Measurements from ENCODE around the gene CAMKMT.

Gene CAMKMT

DNA sequence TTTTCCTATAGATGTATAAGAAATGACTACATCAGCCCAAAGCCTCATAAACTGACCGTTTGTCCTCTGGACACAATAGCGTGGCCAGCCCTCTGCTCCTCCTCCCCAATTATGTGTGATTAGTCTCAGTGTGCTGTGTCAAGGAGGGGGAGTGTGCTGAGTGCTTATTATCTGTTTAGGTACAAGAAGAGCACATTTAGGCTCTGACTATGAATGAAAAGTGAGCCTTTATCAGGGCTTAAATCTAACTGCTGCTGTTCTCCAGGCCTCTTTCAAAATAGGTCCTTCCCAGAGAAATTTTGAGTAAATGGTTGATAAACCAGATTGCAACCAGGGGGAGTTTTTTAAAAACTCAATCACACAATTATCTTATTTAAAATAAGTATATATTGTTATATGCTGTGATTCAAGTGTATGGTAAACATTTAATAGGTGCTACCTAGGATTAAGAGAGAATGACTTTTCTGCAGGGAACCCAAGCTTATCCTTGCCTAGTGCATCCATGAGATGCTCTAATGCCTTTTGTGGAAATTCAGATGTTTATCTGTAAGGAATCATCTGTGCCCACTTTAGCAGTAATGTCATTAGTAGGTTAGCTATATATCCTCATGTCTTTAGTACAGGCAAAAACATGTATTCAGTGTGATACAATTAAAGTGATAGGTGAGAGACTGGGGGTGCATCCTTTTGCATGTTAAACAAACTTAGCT lies 411.1 kb downstream of the CAMKMT start:
- DNase-seq (ENCODE audit: low read depth), result no peak

DNA sequence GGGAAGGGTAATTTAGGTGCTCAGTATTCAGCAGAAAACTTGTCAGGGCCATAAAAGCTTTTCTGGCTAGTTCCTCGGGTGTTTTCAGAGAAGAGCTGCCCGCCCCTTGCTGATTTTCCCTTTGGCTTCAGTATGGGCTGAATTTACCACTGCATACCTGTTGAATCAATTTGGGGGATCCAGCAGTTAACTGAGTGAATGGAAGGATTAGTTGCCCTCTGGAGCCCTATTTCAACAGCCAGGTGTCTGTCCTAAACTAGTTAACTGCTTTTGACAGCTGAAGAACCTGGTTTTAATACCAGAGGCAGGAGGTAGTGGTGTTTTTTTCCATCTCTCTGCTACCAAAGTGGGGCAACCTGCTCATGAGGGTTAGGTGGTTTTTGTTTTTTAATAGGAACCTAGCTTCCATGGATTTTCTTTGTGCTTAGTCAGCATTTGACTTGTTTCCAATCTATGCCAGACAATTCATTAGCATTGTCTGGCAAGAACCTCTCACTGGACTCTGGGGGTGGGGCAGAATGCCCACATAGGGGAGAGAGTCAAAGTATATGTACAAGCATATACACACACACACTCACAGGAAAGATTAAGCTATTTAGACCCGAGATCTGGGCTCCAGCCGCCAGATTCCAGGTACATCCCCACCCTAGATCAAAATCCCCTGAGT lies 413.2 kb downstream of the CAMKMT start:
- no peak for DNase-seq (ENCODE audit: low read depth)

DNA sequence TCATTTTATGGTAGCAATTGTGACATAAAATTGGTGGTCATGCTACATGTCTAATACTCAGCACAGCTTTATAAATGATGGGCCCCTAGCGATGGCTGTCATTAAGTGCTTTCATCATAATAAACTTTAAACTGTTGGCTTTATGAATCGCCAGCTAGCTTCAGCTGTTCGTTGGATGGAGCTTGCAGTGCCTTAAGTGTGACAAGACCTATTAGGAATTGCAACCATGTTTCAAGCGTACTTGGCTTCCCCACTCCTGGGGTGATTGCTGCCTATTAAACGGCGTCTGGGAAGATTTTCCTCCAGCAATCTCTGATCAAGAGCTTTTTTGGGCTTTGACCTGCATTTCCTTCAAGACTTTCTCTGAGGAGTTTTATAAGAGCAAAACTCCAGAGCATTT lies 415.3 kb downstream of the CAMKMT start:
- no peak for DNase-seq (ENCODE audit: low read depth)

DNA sequence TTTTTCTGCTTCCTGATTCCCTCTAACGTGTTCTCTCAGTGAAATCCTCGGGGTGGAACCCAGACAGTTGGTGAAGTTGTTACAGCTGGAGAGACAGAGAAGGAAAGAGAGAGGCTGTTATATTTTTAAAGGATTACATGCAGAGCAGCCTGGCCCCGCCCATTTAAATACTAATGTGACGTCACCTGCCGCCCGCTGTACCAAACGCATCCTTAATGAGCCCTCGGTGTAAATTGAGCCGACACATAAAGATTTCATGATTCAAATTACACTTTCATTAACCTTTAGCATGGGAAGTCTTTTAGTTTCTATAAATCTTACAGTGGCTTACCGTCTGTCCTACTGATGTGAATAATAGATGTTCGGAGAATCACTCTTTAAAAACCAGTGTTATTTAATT lies 415.8 kb downstream of the CAMKMT start:
- DNase-seq (ENCODE audit: low read depth), result no peak

DNA sequence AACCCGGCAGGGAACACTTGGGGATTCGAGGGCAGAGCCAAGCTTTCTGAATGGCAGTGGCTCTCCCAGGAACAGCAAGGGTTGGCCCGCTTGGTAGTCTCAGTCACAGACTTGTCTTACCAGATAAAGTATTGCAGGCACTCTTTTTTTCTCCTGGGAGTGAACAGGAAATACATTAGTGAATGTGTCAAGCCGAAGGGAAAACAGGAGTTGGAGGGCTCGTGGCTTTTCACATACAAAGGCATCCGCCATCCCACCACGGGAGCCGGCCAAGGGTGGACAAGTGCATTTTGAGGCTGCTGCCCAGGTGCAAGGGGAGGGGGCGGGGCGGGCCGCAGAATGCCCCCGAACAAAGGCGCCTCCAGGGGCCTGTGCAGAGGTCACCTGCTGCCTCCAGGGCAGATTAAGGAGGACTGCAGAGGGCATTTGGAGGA lies 416.5 kb downstream of the CAMKMT start:
- DNase-seq (ENCODE audit: low read depth), result no peak

DNA sequence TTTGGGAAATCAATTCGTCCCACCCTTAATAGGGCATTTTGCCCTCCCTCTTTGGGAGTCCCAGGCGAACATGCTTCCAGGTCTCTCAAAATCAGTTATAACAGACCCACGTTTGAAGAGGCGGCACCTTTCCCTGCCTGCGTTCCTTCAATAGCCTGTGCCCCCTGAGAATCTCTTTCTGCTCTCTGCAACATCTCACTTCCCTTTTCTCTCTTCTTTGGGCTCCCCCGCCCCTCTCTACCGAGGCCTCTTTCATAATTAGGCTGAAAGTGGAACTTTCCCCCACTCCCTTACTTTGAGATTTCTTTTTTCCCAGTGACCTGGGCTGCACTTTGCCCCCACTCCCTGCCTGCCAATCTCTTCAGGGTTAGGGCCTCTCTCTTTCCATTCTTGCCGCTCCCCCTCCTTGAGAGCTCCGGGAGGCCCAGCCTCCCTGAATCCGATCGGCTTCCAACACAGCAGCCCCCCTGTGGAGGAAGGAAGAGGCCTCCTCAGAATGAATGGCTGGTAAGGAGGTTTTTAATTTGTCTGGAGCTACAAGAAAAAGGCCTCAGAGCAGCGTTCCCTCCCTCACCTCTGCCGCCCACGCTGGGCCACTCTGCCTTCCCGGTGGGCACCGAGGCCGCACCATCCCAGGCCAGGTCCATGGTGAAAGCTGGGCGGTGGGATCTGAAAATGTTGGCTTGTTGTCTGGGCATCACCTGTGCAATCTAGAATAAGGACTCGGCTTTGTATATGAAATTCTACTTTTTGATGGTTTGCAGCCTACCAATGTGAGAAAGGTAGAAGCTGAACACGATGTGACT lies 417.1 kb downstream of the CAMKMT start:
- no peak for DNase-seq (ENCODE audit: low read depth)

DNA sequence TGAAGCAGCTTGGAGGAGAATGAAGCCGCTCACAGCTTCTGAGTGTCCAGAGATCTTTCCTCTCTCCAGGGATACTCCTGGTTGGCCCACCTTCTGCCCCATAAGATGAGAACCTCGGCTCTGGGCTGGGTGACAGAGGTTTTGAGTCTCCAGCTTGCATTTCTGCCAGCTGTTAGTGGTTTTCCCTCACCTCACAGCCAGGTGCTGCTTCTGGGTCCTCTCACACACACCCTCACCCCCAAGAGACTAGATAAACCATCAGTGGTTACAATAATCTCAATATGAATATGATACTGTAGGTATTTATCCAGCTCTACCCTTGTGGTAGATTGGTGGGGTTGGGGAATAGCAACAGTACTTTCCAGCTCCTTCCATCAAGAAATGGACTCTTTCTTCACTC lies 418.0 kb downstream of the CAMKMT start:
- no peak for DNase-seq (ENCODE audit: low read depth)

DNA sequence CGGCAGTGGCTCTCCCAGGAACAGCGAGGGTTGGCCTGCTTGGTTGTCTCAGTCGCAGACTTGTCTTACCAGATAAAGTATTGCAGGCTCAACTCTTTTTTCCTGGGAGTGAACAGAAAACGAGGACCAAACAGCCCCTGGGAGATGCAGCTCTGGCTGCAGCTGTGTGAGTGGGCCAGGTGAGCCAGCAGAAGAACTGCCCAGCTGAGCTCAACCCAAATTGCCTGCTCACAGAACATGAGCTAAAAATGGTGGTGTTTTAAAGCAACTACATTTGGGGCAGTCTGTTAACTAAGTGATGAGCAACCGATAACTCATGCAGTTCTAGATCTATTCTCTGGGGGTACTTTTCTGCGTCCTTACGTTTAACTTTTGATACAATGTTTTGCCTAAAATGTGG lies 418.7 kb downstream of the CAMKMT start:
- DNase-seq (ENCODE audit: low read depth), result no peak

DNA sequence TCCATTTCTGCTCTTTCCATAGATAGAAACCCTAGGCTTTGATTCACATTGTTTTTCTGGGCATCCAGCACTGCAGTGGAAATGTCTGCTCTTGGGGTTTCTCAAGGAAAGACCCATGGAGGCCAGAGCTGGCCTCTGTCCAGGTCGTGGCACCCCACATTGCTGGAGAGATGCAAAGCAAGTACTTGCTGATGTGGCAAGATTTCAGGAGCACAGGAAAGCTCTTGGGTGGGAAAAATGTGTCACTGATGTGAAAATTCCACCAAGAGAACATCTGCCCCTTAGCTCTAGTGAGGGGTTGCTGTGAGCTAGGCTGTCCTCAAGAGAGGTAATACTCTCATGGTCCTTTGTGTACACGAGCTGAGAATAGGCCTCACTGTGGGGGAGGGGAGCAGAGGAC lies 423.7 kb downstream of the CAMKMT start:
- no peak for DNase-seq (ENCODE audit: low read depth)

DNA sequence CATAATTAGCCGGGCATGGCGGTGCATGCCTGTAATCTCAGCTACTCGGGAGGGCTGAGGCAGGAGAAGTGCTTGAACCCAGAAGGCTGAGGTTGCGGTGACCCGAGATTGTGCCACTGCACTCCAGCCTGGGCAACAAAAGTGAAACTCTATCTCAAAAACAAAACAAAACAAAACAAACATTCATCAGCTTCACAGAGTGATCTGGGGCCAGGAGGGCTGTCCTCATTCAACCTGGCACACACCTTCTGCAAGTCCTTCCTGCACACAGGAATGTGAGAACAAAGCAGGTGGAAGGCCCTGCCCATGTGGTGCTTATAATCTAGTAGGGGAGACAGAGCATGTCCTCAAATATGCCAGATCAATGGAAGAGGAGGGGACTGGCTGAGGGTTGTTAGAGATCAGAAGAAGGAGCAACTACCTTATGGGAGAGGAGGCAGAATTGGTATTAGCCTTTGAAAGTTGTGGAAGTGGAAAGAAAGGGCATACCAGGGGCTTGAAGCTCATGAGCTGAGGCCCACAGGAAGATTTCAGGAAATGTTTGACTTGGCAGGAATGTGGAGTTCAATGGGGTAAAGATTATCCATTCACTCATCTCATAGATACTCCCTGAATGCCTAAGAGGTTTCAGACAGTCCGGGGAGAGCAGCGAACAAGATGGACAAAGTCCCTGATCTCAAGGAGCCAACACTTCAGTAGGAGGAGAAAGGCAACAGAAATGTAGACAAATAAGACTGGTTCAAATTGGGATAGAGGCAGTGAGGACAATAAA lies 424.5 kb downstream of the CAMKMT start:
- DNase-seq (ENCODE audit: low read depth), result no peak

DNA sequence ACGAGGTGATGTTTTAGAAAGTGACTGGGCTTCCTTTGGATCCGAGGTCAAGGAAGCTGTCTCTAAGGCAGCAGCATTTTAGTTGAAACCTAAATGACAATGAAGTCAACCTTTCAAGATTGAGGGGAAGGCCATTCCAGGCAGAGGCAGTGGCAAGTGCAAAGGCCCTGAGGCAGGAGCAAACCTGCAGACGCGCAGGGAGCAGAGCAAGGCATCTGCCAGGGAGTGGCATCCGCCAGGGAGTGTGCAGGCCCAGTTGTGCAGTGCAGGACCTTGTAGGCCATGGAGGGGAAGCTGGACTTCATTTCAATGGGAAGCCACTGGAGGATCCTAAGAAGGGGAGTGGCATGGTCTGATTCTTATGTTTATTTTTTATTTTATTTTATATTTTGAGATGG lies 425.1 kb downstream of the CAMKMT start:
- no peak for DNase-seq (ENCODE audit: low read depth)

DNA sequence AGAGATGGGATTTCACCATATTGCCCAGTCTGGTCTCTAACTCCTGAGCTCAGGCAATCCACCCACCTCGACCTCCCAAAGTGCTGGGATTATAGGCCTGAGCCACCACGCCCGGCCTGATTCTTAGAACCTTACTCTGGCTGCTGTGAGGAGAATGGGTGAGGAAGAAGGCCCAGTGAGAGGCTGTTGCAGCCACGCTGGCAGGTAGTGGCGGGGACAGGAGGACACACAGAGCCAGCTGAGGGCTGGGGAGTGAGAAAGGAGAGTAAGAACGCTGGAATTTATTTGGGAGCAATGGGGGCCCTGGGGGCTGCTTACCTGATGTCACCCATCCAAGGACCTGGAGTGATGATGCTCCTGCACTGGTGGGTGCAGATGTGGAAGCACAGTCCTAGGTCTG lies 425.9 kb downstream of the CAMKMT start:
- no peak for DNase-seq (ENCODE audit: low read depth)

DNA sequence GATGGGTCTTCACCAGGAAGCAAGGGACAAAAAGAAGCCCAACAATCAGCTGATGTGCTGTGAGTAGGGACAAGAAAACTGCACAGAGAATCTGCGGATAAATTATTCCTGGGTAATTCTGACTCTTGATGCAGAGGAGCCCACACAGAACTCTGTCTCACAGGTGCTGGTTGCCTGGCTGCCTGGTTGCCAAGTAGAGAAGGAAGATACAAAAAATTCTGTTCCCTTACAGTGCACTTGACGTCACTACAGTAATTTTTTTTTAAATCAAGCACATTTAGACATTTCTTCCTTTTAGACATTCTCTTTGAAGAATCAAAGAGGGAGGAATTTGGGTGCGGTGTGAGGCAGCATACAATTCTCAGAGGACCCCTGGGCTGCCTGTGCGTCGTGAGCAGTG lies 427.7 kb downstream of the CAMKMT start:
- DNase-seq (ENCODE audit: low read depth), result no peak

DNA sequence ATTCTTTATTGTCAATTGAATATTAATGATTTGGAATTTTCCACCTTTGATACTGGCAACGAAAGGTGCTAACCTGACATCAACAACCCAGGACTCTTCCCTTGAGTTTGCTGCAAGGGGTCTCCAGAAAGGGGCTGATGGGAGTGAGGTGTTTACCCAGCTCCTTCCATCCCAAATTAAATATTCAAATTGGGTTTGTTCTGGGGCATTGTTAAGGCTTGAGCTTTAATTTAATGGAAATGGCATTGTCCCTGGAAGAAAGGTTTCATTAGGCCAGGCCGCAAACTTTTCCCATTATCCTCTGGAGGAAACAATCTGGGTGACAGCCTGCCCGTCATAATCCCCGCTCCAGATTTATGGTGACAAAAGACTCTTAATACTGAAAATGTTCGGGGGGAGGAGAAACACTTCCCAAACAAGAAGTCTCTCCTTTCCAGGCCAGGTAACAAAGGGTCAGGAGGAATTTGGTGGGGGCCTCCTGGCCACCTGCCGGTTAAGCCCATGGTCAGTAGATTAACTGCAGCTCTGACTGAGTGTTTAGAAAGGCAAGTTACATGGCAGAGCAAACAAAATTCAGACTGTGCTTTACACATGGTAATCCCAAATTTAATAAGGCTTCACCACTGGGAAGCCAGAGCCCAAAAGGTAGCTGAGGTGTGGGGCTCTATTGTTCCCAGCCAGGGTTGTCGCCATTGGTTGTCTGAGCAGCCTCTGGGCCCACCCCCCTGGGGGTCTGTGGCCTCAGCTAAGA lies 428.4 kb downstream of the CAMKMT start:
- no peak for DNase-seq (ENCODE audit: low read depth)

DNA sequence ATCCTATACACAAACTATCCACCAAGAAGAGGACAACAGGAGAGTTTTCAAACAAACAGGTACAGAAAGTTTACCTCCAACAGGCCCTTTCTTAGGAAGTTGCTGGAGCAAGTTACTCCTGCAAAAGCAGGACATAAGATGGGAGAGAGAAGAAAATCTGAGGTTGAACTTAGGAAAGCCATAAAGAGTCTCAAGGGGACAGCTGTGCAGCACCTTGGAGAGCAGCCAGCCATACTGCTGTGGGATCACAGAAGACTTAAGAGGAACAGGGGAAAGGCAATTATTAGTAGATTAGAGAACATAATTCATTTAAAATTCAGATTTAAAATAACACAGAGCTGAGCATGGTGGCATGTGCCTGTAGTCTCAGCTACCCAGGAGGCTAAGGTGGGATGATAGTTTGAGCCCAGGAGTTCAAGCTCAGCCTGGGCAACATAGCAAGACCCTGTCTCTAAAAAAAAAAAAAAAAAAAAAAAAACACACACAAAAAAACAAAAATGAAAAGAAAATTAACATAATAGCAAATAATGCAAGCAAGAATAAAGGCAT lies 431.6 kb downstream of the CAMKMT start:
- no peak for DNase-seq (ENCODE audit: low read depth)

DNA sequence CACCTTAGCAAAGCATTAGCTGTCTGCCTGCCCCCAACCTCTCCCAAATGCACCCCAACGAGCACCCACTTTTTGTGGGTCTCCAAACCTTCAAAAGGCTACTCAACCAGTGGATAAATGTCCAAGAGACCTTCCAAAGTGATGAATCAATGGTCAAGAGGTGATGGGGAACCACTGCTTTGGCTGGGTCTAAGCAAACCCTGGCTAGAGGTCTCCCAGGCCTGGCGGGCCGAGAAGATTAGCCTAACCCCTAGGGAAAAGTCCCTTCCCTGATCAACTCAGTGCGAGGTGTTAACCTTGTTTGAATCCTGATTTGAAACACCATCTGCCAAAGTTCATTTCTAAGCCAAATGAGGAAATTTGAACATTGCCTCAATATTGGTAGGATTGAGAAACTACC lies 435.0 kb downstream of the CAMKMT start:
- no peak for DNase-seq (ENCODE audit: low read depth)

DNA sequence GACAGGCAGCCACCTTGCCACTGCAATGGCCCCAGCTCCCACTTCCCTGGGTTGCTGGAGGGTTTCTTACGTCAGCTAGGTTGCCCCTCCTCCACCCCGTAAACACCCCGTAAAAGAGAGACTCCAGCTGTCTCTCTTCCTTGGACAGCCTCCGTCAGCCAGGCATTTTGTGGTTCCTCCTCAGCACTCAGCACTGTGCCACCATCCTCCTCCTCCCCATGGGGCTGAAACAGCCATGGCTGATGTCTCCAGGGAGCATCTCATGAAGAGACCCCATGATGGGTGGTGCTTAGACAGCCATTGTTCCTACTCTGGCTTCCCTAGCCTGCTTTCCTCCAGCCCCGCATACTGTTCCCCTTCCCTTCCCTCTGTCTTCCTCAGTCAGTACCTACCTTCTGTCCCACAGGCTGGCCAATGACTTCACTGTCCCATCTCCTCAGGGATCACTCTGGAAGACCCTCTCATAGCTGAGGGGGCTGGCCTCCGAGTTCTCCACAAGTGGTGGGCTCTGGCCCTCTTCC lies 436.5 kb downstream of the CAMKMT start:
- no peak for DNase-seq (ENCODE audit: low read depth)

DNA sequence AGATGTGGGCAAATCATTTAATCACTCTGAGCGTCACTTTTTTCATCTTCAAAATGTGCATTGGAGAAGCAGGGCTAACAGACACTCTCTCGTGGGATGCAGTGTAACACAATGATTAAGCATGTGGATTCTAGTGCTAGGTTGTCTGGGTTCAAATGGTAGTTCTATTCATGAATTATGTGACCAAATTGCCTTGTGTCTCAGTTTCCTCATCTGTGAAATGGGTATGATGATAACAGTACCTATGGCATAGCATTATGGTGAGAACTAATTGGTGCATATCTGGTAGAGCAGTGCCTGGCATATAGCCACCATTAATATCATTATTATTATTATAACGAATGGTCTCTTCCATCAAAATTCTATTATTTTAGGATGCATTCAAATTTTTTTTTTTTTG lies 437.4 kb downstream of the CAMKMT start:
- DNase-seq (ENCODE audit: low read depth), result no peak

DNA sequence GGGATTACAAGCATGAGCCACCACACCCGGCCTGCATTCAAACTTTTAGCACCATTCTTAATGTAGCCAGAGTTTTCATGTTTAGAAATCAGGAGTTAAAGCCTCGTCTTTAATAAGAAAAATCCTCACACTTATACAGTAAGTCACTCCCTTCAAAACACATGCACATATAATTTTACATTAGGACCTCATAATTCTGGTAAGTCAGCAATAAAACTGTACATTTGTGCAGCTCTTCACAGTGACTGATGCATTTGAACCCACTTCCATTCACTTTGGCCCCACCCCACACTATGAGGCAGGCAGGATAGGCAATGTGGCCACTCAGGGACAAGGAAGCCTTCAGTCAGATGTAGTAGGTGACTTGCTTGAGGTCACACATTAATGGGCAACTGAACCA lies 438.0 kb downstream of the CAMKMT start:
- no peak for DNase-seq (ENCODE audit: low read depth)

DNA sequence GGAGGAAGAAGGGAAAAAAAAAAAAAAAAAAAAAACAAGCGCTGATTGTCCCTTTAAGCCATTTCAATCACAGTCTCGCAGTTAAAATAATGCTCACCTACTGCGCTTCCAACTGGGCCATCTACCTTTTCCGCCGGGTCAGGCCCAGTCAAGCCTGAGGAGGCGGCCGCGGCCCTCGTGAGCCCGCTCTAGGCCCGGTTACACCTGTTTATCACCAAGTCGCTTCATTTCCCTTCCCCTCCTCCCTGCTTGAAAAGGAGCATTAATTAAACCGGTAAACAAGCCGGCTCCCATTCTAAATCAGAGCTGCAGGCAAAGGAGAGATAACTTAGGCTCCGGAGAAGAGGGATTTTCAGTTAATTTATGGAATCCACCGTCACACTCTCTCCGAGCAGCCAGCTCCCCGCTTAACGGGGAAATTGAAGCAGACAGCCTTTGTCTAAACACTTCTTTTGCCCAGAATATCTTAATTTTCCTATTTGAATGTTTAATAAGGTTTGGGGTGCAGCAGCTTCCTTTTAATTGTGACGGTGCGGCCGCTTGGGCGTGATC lies 439.6 kb downstream of the CAMKMT start:
- no peak for DNase-seq (ENCODE audit: low read depth)

Data from stimulated activated CD8-positive, alpha-beta memory T cell treated with anti-CD3 and anti-CD28 coated beads, Interleukin-12 subunit alpha, Interleukin-12 subunit beta, amount 100 ng/mL, for 4 hours (primary cell).